ENCODE measurements around the gene SPPL2C.

Gene SPPL2C

GRCh38 chr17:45841186-45841585, 3.5 kb upstream of the SPPL2C start:
- Histone ChIP-seq H3K36me3 (no peaks in the 10 kb centered on the region), H3K4me3 (ENCODE audit: low read depth, low read length) (no peak overlapping the region), H3K9me3 (no peaks in the 10 kb centered on the region), H3K4me1 (no peaks in the 10 kb centered on the region), H3K27me3 (no peaks in the 10 kb centered on the region)
- no peak for DNase-seq
- TF ChIP-seq, protein P1, sequence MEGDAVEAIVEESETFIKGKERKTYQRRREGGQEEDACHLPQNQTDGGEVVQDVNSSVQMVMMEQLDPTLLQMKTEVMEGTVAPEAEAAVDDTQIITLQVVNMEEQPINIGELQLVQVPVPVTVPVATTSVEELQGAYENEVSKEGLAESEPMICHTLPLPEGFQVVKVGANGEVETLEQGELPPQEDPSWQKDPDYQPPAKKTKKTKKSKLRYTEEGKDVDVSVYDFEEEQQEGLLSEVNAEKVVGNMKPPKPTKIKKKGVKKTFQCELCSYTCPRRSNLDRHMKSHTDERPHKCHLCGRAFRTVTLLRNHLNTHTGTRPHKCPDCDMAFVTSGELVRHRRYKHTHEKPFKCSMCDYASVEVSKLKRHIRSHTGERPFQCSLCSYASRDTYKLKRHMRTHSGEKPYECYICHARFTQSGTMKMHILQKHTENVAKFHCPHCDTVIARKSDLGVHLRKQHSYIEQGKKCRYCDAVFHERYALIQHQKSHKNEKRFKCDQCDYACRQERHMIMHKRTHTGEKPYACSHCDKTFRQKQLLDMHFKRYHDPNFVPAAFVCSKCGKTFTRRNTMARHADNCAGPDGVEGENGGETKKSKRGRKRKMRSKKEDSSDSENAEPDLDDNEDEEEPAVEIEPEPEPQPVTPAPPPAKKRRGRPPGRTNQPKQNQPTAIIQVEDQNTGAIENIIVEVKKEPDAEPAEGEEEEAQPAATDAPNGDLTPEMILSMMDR (IDR thresholded peaks at IDR 0.05; ENCODE audit: low read depth, low read length) = no peak

DNA sequence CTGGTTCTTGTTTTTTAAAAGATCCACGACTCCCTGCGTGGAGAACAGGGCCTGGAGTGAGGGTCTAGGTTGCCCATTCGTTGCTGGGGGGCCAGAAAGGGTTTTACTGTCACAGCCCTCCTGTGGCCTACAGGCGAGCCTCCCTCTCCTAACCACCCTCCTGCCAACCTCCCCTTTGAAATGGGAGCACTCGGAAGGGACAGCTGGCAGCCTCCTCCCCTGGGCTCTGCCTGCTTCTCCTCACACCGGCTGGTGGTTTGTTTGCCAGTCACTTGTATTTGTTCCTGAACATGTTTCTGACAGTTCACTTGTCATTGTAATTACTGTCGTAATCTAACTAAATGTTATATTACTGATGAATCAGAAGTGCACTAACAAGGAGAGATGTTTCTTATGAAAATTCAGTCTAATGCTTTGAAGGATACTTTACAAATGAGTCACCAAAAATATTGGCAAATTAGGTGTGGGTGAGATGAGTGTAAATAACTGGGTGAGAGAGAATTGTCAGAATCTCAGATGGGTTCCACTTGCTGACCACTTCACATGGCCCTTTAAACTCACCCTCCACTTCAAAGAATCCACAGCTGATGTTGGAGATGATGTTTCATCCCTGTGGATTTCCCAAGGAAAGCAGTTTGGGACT, 2.7 kb upstream of the SPPL2C start:
- TF ChIP-seq, protein P1 (IDR thresholded peaks at IDR 0.05; ENCODE audit: low read depth, low read length) = no peak
- Histone ChIP-seq H3K4me3 (ENCODE audit: low read depth, low read length) (no peak overlapping the region), H3K27me3 (no peaks in the 10 kb centered on the region), H3K9me3 (no peaks in the 10 kb centered on the region), H3K36me3 (no peaks in the 10 kb centered on the region), H3K4me1 (no peaks in the 10 kb centered on the region)
- DNase-seq = no peak

- no peaks in the 10 kb centered on the region for H3K9me3 ChIP-seq
- no peaks in the 10 kb centered on the region for H3K27me3 ChIP-seq
- DNase-seq = no peak
- TF ChIP-seq, protein P1 (IDR thresholded peaks at IDR 0.05; ENCODE audit: low read depth, low read length) = no peak
- H3K4me3 ChIP-seq (ENCODE audit: low read depth, low read length) = no peak overlapping the region
- no peaks in the 10 kb centered on the region for H3K36me3 ChIP-seq
- no peaks in the 10 kb centered on the region for H3K4me1 ChIP-seq
Measured at GRCh38 chr17:45843722-45844121, 959 bp upstream of the SPPL2C start.

DNA sequence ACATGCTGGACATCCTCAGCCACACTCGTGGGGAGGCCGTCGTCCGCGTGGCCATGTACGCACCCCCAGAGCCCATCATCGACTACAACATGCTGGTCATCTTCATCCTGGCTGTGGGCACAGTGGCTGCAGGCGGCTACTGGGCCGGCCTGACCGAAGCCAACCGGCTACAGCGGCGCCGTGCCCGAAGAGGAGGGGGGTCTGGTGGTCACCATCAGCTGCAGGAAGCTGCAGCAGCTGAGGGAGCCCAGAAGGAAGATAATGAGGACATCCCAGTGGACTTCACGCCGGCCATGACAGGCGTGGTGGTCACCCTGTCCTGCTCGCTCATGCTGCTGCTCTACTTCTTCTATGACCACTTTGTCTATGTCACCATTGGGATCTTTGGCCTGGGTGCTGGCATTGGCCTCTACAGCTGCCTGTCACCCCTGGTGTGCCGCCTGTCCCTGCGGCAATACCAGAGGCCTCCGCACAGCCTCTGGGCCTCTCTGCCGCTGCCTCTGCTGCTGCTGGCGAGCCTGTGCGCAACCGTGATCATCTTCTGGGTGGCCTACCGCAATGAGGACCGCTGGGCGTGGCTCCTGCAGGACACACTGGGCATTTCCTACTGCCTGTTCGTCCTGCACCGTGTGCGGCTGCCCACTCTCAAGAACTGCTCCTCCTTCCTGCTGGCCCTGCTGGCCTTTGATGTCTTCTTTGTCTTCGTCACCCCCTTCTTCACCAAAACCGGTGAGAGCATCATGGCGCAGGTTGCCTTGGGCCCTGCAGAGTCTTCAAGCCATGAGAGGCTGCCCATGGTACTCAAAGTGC, 900 bp downstream of the SPPL2C start:
- TF ChIP-seq, protein P1 (IDR thresholded peaks at IDR 0.05; ENCODE audit: low read depth, low read length) = no peak

DNA sequence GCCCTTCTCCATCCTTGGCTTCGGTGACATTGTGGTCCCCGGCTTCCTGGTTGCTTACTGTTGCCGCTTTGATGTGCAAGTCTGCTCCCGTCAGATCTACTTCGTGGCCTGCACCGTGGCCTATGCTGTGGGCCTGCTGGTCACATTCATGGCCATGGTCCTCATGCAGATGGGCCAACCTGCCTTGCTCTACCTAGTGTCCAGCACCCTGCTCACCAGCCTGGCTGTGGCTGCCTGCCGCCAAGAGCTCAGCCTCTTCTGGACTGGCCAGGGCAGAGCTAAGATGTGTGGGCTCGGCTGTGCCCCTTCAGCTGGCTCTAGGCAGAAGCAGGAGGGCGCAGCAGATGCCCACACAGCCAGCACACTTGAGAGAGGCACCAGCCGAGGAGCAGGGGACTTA, 1.5 kb downstream of the SPPL2C start:
- Histone ChIP-seq H3K4me1 (no peaks in the 10 kb centered on the region), H3K27me3 (no peaks in the 10 kb centered on the region), H3K4me3 (ENCODE audit: low read depth, low read length) (no peak overlapping the region), H3K9me3 (no peaks in the 10 kb centered on the region), H3K36me3 (no peaks in the 10 kb centered on the region)
- TF ChIP-seq, protein P1 (IDR thresholded peaks at IDR 0.05; ENCODE audit: low read depth, low read length) = no peak
- no peak for DNase-seq

More for the DNA sequence above, 900 bp downstream of the SPPL2C start:
- no peaks in the 10 kb centered on the region for H3K27me3 ChIP-seq
- no peaks in the 10 kb centered on the region for H3K4me1 ChIP-seq
- H3K9me3 ChIP-seq = no peaks in the 10 kb centered on the region
- H3K4me3 ChIP-seq (ENCODE audit: low read depth, low read length) = no peak overlapping the region
- no peak for DNase-seq
- H3K36me3 ChIP-seq = no peaks in the 10 kb centered on the region

- DNase-seq = no peak
- H3K27me3 ChIP-seq = no peaks in the 10 kb centered on the region
- TF ChIP-seq, protein P1 (IDR thresholded peaks at IDR 0.05; ENCODE audit: low read depth, low read length) = no peak
Measured at GRCh38 chr17:45846646-45847045, 2.0 kb downstream of the SPPL2C start.

More at GRCh38 chr17:45846646-45847045, 2.0 kb downstream of the SPPL2C start:
- no peaks in the 10 kb centered on the region for H3K36me3 ChIP-seq
- no peaks in the 10 kb centered on the region for H3K9me3 ChIP-seq
- H3K4me1 ChIP-seq = no peaks in the 10 kb centered on the region
- no peak overlapping the region for H3K4me3 ChIP-seq (ENCODE audit: low read depth, low read length)

All from BE2C (cell line).